ENCODE results near the gene ROPN1B.

ROPN1B gene

GRCh38 chr3:126022741-126023359 lies 53.9 kb downstream of the ROPN1B start:
- DNase-seq (ENCODE audit: low read depth): no peak
- no peak for TF ChIP-seq MYC (IDR thresholded peaks at IDR 0.05; ENCODE audit: low read depth, low read length)
- TF ChIP-seq CTCF (IDR thresholded peaks at IDR 0.05; ENCODE audit: low read depth, low read length): no peak
- TF ChIP-seq MAX (IDR thresholded peaks at IDR 0.05; ENCODE audit: low read depth, low read length): no peak
- no peak for TF ChIP-seq POLR2A (IDR thresholded peaks at IDR 0.05; ENCODE audit: extremely low read depth, insufficient read length)
- no peak overlapping the region for H3K4me3 ChIP-seq (ENCODE audit: low read depth, low read length)

GRCh38 chr3:126023390-126023789 lies 54.4 kb downstream of the ROPN1B start:
- DNase-seq (ENCODE audit: low read depth): no peak
- TF ChIP-seq POLR2A (IDR thresholded peaks at IDR 0.05; ENCODE audit: extremely low read depth, insufficient read length) (no peak), MAX (IDR thresholded peaks at IDR 0.05; ENCODE audit: low read depth, low read length) (no peak), CTCF (IDR thresholded peaks at IDR 0.05; ENCODE audit: low read depth, low read length) (no peak), MYC (IDR thresholded peaks at IDR 0.05; ENCODE audit: low read depth, low read length) (no peak)
- no peak overlapping the region for H3K4me3 ChIP-seq (ENCODE audit: low read depth, low read length)

- DNase-seq (ENCODE audit: low read depth): no peak
- no peak overlapping the region for H3K4me3 ChIP-seq (ENCODE audit: low read depth, low read length)
- TF ChIP-seq MYC (IDR thresholded peaks at IDR 0.05; ENCODE audit: low read depth, low read length) (no peak), MAX (IDR thresholded peaks at IDR 0.05; ENCODE audit: low read depth, low read length) (no peak), POLR2A (IDR thresholded peaks at IDR 0.05; ENCODE audit: extremely low read depth, insufficient read length) (no peak), CTCF (IDR thresholded peaks at IDR 0.05; ENCODE audit: low read depth, low read length) (no peak)
Measured at GRCh38 chr3:126024049-126024854, 55.3 kb downstream of the ROPN1B start.

GRCh38 chr3:126025116-126025729 lies 56.2 kb downstream of the ROPN1B start:
- no peak overlapping the region for H3K4me3 ChIP-seq (ENCODE audit: low read depth, low read length)
- DNase-seq (ENCODE audit: low read depth): peak; percentile 60
- TF ChIP-seq CTCF (IDR thresholded peaks at IDR 0.05; ENCODE audit: low read depth, low read length) (no peak), MYC (IDR thresholded peaks at IDR 0.05; ENCODE audit: low read depth, low read length) (no peak), POLR2A (IDR thresholded peaks at IDR 0.05; ENCODE audit: extremely low read depth, insufficient read length) (no peak), MAX (IDR thresholded peaks at IDR 0.05; ENCODE audit: low read depth, low read length) (no peak)

- TF ChIP-seq MAX (IDR thresholded peaks at IDR 0.05; ENCODE audit: low read depth, low read length) (no peak), MYC (IDR thresholded peaks at IDR 0.05; ENCODE audit: low read depth, low read length) (no peak), POLR2A (IDR thresholded peaks at IDR 0.05; ENCODE audit: extremely low read depth, insufficient read length) (no peak), CTCF (IDR thresholded peaks at IDR 0.05; ENCODE audit: low read depth, low read length) (no peak)
- H3K4me3 ChIP-seq (ENCODE audit: low read depth, low read length): no peak overlapping the region
- no peak for DNase-seq (ENCODE audit: low read depth)
Measured at GRCh38 chr3:126025862-126026261, 56.9 kb downstream of the ROPN1B start.
